ACC112 (cell line): ENCODE data around the gene CEACAM18.

Experiments used
- H2AFZ ChIP-seq: fragments of 200-600 bp; sonication (generic); one replicate; pipeline ENCODE4 v1.6.0; 2017; ENCODE audit warnings: antibody characterized with exemption, low read length; ENCODE audit not compliant: unreplicated experiment
- H3K27ac ChIP-seq: fragments of 200-600 bp; sonication (generic); 2 replicates; pipeline ENCODE4 v1.5.1; 2014; ENCODE audit warnings: low read depth, mild to moderate bottlenecking, antibody characterized with exemption, low read length, moderate library complexity
- H3K27me3 ChIP-seq: fragments of 200-600 bp; sonication (generic); 2 replicates; pipeline ENCODE4 v1.6.1; 2014; ENCODE audit warnings: mild to moderate bottlenecking, antibody characterized with exemption, low read length, moderate library complexity, mixed read lengths; ENCODE audit not compliant: insufficient read depth
- H3K36me3 ChIP-seq: fragments of 200-600 bp; sonication (generic); 2 replicates; pipeline ENCODE4 v1.6.1; 2016; ENCODE audit warnings: mild to moderate bottlenecking, antibody characterized with exemption, low read length, moderate library complexity, mixed read lengths; ENCODE audit not compliant: insufficient read depth
- H3K4me1 ChIP-seq: fragments of 200-600 bp; sonication (generic); one replicate; pipeline ENCODE4 v1.6.1; 2016; ENCODE audit warnings: low read length, mixed read lengths; ENCODE audit not compliant: insufficient read depth, unreplicated experiment, control insufficient read depth
- H3K4me3 ChIP-seq: fragments of 200-600 bp; sonication (generic); 2 replicates; pipeline ENCODE4 v1.5.1; 2014; ENCODE audit warnings: mild to moderate bottlenecking, low read depth, low read length
- H3K79me2 ChIP-seq: fragments of 200-600 bp; sonication (generic); one replicate; pipeline ENCODE4 v1.6.0; 2016; ENCODE audit warnings: low read length; ENCODE audit not compliant: control insufficient read depth, unreplicated experiment, insufficient read depth

CEACAM18 gene

GRCh38 chr19:51473009-51473707 is 5.2 kb upstream of the CEACAM18 start:
- Histone ChIP-seq H3K27me3 (no peaks in the 10 kb centered on the region), H3K27ac (no peak overlapping the region), H3K36me3 (no peaks in the 10 kb centered on the region), H3K79me2 (no peaks in the 10 kb centered on the region), H2AFZ (no peak overlapping the region), H3K4me3 (no peak overlapping the region), H3K4me1 (no peaks in the 10 kb centered on the region)

GRCh38 chr19:51476164-51476563 is 2.2 kb upstream of the CEACAM18 start:
- Histone ChIP-seq H3K4me1 (no peaks in the 10 kb centered on the region), H3K27me3 (no peaks in the 10 kb centered on the region), H3K4me3 (no peak overlapping the region), H3K27ac (no peak overlapping the region), H3K79me2 (no peaks in the 10 kb centered on the region), H2AFZ (no peak overlapping the region), H3K36me3 (no peaks in the 10 kb centered on the region)

GRCh38 chr19:51477344-51477743 is 995 bp upstream of the CEACAM18 start:
- Histone ChIP-seq H3K27me3 (no peaks in the 10 kb centered on the region; the same call in 1 of the 2 replicates), H3K36me3 (no peaks in the 10 kb centered on the region), H3K79me2 (no peaks in the 10 kb centered on the region), H3K4me1 (no peaks in the 10 kb centered on the region), H2AFZ (no peak overlapping the region), H3K4me3 (no peak overlapping the region), H3K27ac (no peak overlapping the region)

- Histone ChIP-seq H3K27ac (no peak overlapping the region), H3K27me3 (peaks cover 4% of the 10 kb centered on the region; the same call in 1 of the 2 replicates), H2AFZ (no peak overlapping the region), H3K4me1 (no peaks in the 10 kb centered on the region), H3K36me3 (no peaks in the 10 kb centered on the region), H3K4me3 (no peak overlapping the region), H3K79me2 (no peaks in the 10 kb centered on the region)
Observed at GRCh38 chr19:51479531-51480331, 1.4 kb downstream of the CEACAM18 start.

GRCh38 chr19:51480590-51480989 is 2.3 kb downstream of the CEACAM18 start:
- Histone ChIP-seq H3K27ac (no peak overlapping the region), H3K36me3 (no peaks in the 10 kb centered on the region), H3K79me2 (no peaks in the 10 kb centered on the region), H3K4me1 (no peaks in the 10 kb centered on the region), H2AFZ (no peak overlapping the region), H3K27me3 (peaks cover 4% of the 10 kb centered on the region; the same call in 1 of the 2 replicates), H3K4me3 (no peak overlapping the region)

- Histone ChIP-seq H3K4me1 (no peaks in the 10 kb centered on the region), H3K4me3 (no peak overlapping the region), H3K36me3 (no peaks in the 10 kb centered on the region), H3K27ac (no peak overlapping the region), H3K27me3 (peaks cover 4% of the 10 kb centered on the region; the same call in 1 of the 2 replicates), H3K79me2 (no peaks in the 10 kb centered on the region), H2AFZ (no peak overlapping the region)
Observed at GRCh38 chr19:51485960-51486660, 7.8 kb downstream of the CEACAM18 start.

- Histone ChIP-seq H3K27ac (no peak overlapping the region), H3K27me3 (peaks cover 13% of the 10 kb centered on the region; the same call in 1 of the 2 replicates), H3K36me3 (no peaks in the 10 kb centered on the region), H3K4me3 (no peak overlapping the region), H2AFZ (no peak overlapping the region), H3K79me2 (no peaks in the 10 kb centered on the region), H3K4me1 (no peaks in the 10 kb centered on the region)
Observed at GRCh38 chr19:51488491-51488890, 10.2 kb downstream of the CEACAM18 start.

- Histone ChIP-seq H3K27me3 (peaks cover 14% of the 10 kb centered on the region; the same call in 1 of the 2 replicates), H3K27ac (no peak overlapping the region), H3K79me2 (no peaks in the 10 kb centered on the region), H3K4me3 (no peak overlapping the region), H3K36me3 (no peaks in the 10 kb centered on the region), H3K4me1 (no peaks in the 10 kb centered on the region), H2AFZ (no peak overlapping the region)
Observed at GRCh38 chr19:51489113-51489512, 10.8 kb downstream of the CEACAM18 start.

- no peak overlapping the region for H3K27ac ChIP-seq
- no peaks in the 10 kb centered on the region for H3K4me1 ChIP-seq
- no peak overlapping the region for H2AFZ ChIP-seq
- H3K27me3 ChIP-seq, result peaks cover 15% of the 10 kb centered on the region; the same call in 1 of the 2 replicates
- no peaks in the 10 kb centered on the region for H3K36me3 ChIP-seq
- no peak overlapping the region for H3K4me3 ChIP-seq
- no peaks in the 10 kb centered on the region for H3K79me2 ChIP-seq
Observed at GRCh38 chr19:51490676-51491075, 12.3 kb downstream of the CEACAM18 start.

- peaks cover 17% of the 10 kb centered on the region; the same call in 1 of the 2 replicates for H3K27me3 ChIP-seq
- no peak overlapping the region for H3K4me3 ChIP-seq
- H3K27ac ChIP-seq, result no peak overlapping the region
- H2AFZ ChIP-seq, result no peak overlapping the region
- no peaks in the 10 kb centered on the region for H3K79me2 ChIP-seq
- no peaks in the 10 kb centered on the region for H3K4me1 ChIP-seq
- no peaks in the 10 kb centered on the region for H3K36me3 ChIP-seq
Observed at GRCh38 chr19:51491586-51491985, 13.2 kb downstream of the CEACAM18 start.
